IPS-NIHi7 (cell line): ENCODE measurements around the gene CUL3.
"Not testable (repeated sequence)": the region's sequence is repeated elsewhere in the genome, so short reads cannot be mapped to it uniquely, and the experiment has no call there.

Source experiments
- DNase-seq: peaks from one replicate; pipeline ENCODE4 v3.0.0; 2012; ENCODE audit warnings: mixed read lengths; ENCODE audit errors: extremely low spot score

Gene CUL3

GRCh38 chr2:224585211-224586088 is at the start of gene CUL3:
CUL3 (minus strand) TSS chr2:224585363; CDS start chr2:224585009, 354 bp downstream.
- DNase-seq, result peak; percentile 97

- DNase-seq, result no peak
These were observed 45.7 kb upstream of the CUL3 start for GRCh38 chr2:224630659-224631550.

GRCh38 chr2:224628416-224628815 is 43.3 kb upstream of the CUL3 start:
- no peak for DNase-seq

- DNase-seq, result no peak
These were observed 41.6 kb upstream of the CUL3 start for GRCh38 chr2:224626735-224627134.

- DNase-seq, result no peak
These were observed 28.6 kb upstream of the CUL3 start for GRCh38 chr2:224613543-224614286.

- DNase-seq, result no peak
These were observed 27.4 kb upstream of the CUL3 start for GRCh38 chr2:224612578-224612977.

- DNase-seq, result no peak
These were observed 26.8 kb upstream of the CUL3 start for GRCh38 chr2:224611938-224612337.

- no peak for DNase-seq
These were observed 22.9 kb upstream of the CUL3 start for GRCh38 chr2:224608104-224608503.

GRCh38 chr2:224603746-224604500 is 18.8 kb upstream of the CUL3 start:
- not testable (repeated sequence) for DNase-seq

- DNase-seq, result not testable (repeated sequence)
These were observed 17.7 kb upstream of the CUL3 start for GRCh38 chr2:224602778-224603375.

GRCh38 chr2:224601923-224602322 is 16.8 kb upstream of the CUL3 start:
- DNase-seq, result no peak

- no peak for DNase-seq
These were observed 13.5 kb upstream of the CUL3 start for GRCh38 chr2:224598678-224599077.

- DNase-seq, result no peak
These were observed 11.1 kb upstream of the CUL3 start for GRCh38 chr2:224596289-224596688.

GRCh38 chr2:224595518-224595917 is 10.4 kb upstream of the CUL3 start:
- no peak for DNase-seq

GRCh38 chr2:224594840-224595239 is 9.7 kb upstream of the CUL3 start:
- DNase-seq, result no peak

- DNase-seq, result no peak
These were observed 6.1 kb upstream of the CUL3 start for GRCh38 chr2:224591220-224591619.

- DNase-seq, result no peak
These were observed 1.0 kb upstream of the CUL3 start for GRCh38 chr2:224586127-224586695.

GRCh38 chr2:224584785-224585210 is 365 bp downstream of the CUL3 start:
- peak; percentile 20 for DNase-seq

- peak; percentile 17 for DNase-seq
These were observed 915 bp downstream of the CUL3 start for GRCh38 chr2:224584111-224584784.

- DNase-seq, result not testable (repeated sequence)
These were observed 2.1 kb downstream of the CUL3 start for GRCh38 chr2:224583033-224583432.
